Activated CD4-positive, alpha-beta T cell treated with anti-CD3 and anti-CD28 coated beads for 24 hours (primary cell): ENCODE measurements around the gene NR3C1.
"Not testable (repeated sequence)": the region's sequence is repeated elsewhere in the genome, so short reads cannot be mapped to it uniquely, and the experiment has no call there.

Experiments
- DNase-seq, 2 donors: peaks; one replicate each; pipeline ENCODE4 v3.0.0-alpha.2; 2020; ENCODE audit warnings: low read depth in 2 of 2

The NR3C1 gene

GRCh38 chr5:143336485-143336884 lies 67.0 kb downstream of the NR3C1 start:
- no peak for DNase-seq

- DNase-seq: no peak
These were observed 68.6 kb downstream of the NR3C1 start for GRCh38 chr5:143334903-143335302.

DNA sequence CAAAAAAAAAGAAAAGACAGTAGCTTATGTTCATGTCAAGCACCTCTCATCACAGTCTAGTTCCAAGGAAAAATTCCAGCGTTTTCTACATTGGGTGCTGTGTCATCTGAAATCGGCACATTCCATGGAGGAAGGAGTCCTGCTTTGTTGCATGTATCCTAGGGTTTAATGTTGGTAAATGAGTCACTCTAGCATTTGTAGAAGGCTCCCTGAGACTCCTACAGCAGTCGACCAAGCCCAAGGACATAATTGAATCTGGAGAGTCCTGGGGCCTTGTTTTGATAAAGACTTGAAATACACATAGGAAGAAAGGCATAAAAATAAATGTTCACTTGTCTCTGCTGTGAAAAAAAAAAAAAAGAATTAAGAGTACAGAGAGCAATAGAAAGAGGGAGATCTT lies 69.1 kb downstream of the NR3C1 start:
- not testable (repeated sequence) for DNase-seq

DNA sequence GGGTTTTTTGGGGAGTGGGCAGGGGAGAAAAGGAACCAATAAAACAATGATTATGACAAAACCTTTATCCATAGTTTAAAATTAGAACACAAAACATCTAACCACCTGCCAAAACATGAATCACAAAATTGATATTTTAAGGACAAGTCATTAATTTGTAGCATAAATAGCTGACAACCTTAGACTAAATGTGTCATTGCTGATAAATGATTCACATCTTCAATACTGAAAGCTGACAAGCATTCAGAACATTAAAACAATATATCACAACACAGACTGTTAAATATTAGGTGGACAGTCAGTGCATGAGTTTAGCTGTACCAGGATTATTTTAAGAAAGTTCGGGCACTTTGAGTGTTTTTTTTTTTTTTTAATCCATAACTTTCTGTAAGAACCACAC lies 71.5 kb downstream of the NR3C1 start:
- no peak for DNase-seq

DNA sequence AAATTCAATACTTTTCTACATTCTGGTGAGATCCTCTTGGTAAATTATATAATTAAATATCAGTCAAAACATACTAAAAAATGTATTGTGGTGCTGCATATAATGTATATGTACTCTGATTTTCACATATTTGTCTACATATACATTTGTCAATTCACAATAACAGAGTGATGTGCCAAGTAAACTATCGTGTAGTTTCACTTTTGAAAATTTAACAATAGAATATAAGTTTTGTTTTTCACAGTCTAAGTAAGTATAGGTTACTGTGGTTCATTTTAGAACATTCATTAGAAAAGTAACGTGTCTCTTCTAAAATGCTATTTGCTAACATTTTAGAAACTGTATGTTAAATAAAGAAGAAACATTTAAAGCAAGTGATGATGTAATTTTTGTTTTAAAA lies 73.6 kb downstream of the NR3C1 start:
- DNase-seq: no peak

DNA sequence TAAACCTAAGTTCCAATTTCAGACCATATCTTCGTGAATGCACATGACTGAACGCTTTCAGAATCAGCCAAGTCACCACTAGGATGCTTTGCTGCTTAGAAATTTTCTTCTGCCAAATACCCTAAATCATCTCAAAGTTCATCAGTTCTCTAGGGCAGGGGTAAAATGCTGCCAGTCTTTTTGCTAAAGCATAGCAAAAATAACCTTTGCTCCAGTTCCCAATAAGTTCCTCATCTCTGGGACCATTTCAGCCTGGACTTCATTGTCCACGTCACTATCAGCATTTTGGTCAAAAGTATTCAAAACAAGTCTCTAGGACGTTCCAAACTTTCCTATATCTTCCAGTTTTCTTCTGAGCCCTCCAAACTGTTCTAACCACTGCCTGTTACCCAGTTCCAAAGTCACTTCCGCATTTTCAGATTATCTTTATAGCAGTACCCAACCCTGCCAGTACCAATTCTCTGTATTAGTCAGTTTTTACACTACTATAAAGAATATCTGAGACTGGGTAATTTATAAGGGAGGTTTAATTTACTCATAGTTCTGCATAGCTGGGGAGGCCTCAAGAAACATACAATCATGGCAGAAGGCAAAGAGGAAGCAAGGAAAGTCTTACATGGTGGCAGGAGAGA lies 74.8 kb downstream of the NR3C1 start:
- no peak for DNase-seq

DNA sequence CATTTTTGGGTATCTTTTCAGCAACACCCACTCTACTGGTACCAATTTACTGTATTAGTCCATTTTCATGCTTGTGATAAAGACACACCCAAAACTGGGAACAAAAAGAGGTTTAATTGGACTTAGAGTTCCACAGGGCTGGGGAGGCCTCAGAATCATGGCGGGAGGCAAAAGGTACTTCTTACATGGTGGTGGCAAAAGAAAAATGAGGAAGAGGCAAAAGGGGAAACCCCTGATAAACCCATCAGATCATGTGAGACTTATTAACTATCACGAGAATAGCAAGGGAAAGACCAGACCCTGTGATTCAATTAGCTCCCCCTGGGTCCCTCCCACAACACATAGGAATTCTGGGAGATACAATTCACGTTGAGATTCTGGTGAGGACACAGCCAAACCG lies 78.4 kb downstream of the NR3C1 start:
- not testable (repeated sequence) for DNase-seq

- DNase-seq: not testable (repeated sequence)
These were observed 80.4 kb downstream of the NR3C1 start for GRCh38 chr5:143322931-143323630.

DNA sequence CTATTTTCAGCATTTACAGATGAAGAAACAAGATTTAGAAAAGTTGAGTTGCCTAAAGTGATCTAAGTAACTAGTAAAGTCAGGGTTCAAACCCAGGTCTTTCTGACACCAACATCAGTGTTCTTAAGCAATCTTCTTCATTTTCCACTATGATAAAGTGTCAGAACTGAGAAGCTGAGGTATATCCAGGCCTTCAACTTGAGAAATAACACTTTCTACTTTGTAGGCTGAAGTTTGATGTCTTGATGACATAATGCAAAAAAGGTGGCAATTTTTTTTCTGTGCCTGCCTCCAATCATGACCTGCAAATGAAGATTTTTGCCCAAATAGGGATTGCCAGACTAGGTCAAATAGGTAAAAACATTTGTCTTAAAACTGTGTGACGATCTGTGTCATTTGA lies 81.3 kb downstream of the NR3C1 start:
- no peak for DNase-seq

DNA sequence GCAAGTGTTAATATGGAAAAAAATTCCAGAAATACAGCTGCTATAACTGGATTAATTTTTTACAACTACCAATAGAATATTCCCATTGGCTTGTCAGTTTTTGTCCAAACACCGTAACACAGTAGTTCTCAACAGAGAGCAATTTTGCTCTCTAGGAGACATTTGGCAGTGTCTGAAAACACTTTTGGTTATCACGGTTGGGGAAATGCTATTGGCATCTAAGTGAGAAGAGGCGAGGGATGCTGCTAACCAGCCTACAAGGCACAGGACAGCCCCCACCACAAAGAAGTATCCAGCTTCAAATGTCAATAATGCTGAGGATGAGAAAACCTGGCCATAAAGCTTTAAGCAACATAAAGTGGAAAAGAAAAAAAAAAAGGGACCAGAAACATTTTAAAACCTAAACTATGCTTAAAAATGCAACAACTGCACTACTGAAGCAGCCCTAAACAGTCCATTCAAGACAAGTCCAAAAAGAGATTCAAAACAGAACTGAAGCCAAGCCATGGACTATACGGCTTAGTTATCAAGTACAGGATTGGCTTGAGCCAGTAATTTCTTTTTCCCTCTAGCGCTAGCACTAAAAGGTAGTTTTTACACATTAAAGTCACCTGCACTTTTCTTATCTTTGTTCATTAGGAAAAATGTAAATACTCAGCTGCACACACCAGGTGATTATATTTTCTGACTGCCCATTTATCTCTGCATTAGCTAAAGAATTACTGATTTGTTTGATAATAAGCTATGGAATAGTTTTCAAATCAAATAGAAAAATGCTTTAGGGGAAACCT lies 83.9 kb downstream of the NR3C1 start:
- DNase-seq: no peak

DNA sequence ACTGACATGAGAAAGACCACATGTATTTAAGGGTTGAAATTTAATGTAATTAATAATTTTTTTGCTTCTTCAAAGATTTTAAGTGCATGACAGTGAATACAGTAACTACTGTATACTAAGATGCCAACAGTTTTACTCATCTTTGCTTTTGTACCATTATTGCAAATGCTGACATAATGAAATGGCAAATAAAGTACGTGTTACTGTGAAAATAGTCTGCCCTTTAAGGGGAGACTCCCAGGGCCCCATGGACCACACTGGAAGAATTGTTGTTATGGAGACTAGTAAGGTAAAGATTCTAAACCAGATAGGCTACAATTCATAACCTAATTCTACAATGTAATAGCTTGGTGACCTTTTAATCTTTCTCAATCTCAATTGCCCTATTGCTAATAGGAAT lies 84.7 kb downstream of the NR3C1 start:
- no peak for DNase-seq

DNA sequence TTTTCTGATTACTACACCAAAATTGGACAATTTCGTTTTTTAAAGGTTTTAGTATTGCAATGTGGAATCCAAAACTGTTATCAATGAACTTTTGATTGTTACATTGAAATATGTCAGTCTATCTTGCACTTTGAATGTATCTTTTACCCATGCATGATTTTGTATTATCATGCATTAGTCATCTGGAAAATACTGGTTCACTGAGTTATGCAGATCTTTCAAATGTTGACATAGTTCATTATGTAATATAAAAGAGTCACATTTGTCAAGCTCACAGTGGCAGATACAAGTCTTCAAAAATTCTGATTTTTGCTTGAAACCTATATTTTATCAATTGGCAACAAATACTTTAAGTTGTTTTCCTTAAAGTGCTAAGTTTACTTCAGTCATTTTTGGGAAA lies 85.2 kb downstream of the NR3C1 start:
- DNase-seq: no peak

GRCh38 chr5:143316844-143317631 lies 86.4 kb downstream of the NR3C1 start:
- no peak for DNase-seq

- DNase-seq: no peak
These were observed 87.1 kb downstream of the NR3C1 start for GRCh38 chr5:143316337-143316736.

DNA sequence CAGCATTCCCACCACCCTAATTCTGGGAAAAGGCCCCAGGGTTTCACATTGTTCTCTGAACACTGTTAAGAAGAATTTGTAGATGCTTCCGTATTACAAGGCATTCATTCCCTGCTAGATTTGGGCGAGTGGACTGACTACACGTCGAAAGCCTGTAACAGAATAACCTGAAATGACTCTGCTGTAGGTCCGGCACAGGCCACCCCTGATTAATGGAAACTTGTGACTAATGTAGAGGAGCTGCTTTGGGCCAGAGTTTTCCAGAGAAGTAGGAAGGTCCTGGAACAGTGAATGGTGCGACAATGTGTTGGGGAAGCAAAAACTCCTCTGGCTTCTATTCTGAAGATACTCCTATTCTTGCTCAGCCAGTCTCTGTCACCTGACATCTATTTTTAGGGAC lies 87.6 kb downstream of the NR3C1 start:
- DNase-seq: no peak

DNA sequence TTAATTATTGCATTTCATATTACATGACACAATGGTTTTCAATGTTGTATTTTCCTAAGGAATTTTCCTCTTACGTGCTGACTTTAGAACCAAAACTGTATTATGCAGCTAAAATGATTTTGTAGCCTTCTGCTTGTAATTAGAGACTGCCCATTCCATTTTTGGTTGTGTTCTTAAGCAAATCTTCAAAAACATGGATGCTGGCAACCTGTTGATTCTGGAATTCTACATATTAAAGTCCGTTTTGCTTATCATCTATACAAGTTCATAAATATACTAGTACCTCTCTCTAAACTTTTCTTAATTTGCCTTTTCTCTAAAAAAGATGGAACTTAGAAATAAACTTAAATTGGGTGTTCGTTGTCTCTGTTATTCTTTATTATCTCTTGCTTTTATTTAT lies 88.3 kb downstream of the NR3C1 start:
- no peak for DNase-seq

- no peak for DNase-seq
These were observed 88.8 kb downstream of the NR3C1 start for GRCh38 chr5:143314659-143315058.

DNA sequence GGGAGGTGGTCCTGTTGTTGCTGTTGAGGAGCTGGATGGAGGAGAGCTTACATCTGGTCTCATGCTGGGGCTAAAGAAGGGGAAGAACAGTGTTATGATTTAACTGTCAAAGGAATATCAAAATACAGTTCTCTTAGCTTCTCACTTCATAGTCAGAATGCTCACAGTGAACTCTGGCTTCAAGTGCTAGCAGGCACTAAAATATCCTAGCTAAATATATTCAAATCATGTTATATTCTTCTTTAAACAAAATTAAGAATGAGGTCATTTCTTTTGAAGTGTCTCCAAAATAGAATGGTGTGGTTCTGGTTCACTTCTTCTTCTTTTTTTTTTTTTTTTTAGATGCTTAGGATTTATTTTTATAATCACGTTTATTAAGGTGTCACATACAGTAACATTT lies 89.4 kb downstream of the NR3C1 start:
- no peak for DNase-seq

GRCh38 chr5:143313298-143313852 lies 90.1 kb downstream of the NR3C1 start:
- DNase-seq: no peak

- no peak for DNase-seq
These were observed 90.7 kb downstream of the NR3C1 start for GRCh38 chr5:143312822-143313221.

DNA sequence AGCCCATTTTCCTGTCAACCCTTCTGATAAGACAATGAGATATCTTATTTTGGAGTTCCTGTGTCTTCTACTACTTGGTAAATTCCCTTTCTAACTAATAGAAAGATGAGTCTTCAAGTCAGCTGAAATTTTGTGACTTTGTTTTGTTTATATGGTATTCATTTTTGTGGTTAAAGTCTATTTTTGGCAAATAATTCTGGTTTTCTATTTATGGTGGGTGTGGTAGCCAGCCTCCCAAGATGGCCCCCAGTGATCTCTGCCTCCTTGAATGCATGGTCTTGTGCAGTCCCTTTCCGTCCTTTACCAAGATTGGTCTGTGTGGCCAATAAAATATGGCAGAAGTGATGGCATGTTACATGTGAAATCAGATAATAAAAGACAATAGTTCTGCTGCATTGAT lies 91.5 kb downstream of the NR3C1 start:
- no peak for DNase-seq

DNA sequence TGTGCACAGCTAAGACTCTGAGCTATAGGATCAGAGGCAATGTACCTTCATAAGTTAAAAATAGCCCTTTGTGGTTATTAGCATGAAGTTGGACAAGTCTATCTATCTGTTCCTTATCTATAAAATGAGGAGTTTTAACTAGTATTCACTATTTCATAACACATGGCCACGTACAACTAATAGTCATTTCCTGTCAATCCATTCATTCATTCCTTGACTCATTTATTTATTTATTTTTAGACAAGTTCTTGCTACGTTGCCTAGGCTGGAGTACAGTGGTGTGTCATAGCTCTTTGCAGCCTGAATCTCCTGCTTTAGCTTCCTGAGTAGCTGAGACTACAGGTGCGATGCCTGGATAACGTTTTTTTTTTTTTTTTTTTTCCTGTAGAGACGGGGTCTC lies 92.1 kb downstream of the NR3C1 start:
- DNase-seq: no peak
